OCI-LY1 (cell line): ENCODE measurements around the gene GLTP.

ENCODE experiments used
- EZH2 ChIP-seq: fragments of 200-600 bp; sonication (generic), shearing (Covaris generic); IDR thresholded peaks from 2 replicates; pipeline ENCODE4 v1.8.0; 2017; ENCODE audit warnings: borderline replicate concordance, mixed run types, mild to moderate bottlenecking, antibody characterized with exemption, low read length, moderate library complexity, mixed read lengths
- TF ChIP-seq, protein P1 (sequence below): fragments of 200-600 bp; sonication (generic), shearing (Covaris generic); IDR thresholded peaks from 2 replicates; pipeline ENCODE4 v1.5.1; 2017; ENCODE audit warnings: mild to moderate bottlenecking, antibody characterized with exemption, low read length, moderate library complexity, mixed read lengths

DNA sequence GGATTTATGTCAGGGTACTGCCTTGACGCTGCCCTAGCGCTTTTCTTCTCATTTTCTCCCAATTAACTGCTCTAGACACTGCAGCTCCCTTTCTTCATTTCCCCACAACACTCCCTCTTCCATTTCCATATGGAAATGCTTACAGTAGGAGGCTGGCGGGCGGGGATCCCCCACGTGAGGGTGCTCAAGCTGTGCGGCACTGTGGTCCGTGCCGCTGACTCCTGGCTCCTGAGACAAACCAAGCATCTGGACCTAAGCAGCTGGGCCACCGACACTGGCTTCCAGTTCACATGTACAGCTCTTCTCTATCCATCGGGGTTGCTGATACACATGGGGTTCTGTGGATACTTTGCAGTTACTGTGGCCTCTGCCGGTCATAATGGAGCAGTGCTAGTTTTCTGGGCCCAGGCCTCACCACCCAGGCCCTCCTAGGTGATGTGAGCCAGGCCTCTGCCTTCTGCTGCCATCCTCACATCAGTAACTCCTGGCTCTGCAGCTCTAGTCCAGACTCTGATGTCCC, 40.0 kb upstream of the GLTP start:
- TF ChIP-seq, protein P1, sequence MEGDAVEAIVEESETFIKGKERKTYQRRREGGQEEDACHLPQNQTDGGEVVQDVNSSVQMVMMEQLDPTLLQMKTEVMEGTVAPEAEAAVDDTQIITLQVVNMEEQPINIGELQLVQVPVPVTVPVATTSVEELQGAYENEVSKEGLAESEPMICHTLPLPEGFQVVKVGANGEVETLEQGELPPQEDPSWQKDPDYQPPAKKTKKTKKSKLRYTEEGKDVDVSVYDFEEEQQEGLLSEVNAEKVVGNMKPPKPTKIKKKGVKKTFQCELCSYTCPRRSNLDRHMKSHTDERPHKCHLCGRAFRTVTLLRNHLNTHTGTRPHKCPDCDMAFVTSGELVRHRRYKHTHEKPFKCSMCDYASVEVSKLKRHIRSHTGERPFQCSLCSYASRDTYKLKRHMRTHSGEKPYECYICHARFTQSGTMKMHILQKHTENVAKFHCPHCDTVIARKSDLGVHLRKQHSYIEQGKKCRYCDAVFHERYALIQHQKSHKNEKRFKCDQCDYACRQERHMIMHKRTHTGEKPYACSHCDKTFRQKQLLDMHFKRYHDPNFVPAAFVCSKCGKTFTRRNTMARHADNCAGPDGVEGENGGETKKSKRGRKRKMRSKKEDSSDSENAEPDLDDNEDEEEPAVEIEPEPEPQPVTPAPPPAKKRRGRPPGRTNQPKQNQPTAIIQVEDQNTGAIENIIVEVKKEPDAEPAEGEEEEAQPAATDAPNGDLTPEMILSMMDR, result no peak
- no peak for TF ChIP-seq EZH2
